Panc1 (cell line): ENCODE results near the gene ARHGEF10L.

ENCODE experiments used
- CTCF ChIP-seq: fragments of 450-650 bp; IDR thresholded peaks from 2 replicates; pipeline ENCODE4 v1.5.1; 2017; ENCODE audit warnings: mild to moderate bottlenecking
- SIN3A ChIP-seq: IDR thresholded peaks from 2 replicates; pipeline ENCODE4 v1.6.1; 2012; ENCODE audit warnings: low read depth, mild to moderate bottlenecking, low read length, moderate library complexity, borderline replicate concordance; ENCODE audit not compliant: insufficient read depth
- TCF7L2 ChIP-seq: IDR thresholded peaks from 2 replicates; pipeline ENCODE4 v1.6.1; 2011; ENCODE audit warnings: mild to moderate bottlenecking, low read depth, low read length, inconsistent platforms

GRCh38 chr1:17646444-17647280, 107.2 kb downstream of the ARHGEF10L start:
- TF ChIP-seq CTCF (no peak), SIN3A (no peak), TCF7L2 (no peak)
